ENCODE data around the gene RHOXF1.
"Not testable (repeated sequence)": the region's sequence is repeated elsewhere in the genome, so short reads cannot be mapped to it uniquely, and the experiment has no call there.

RHOXF1 gene, protein sequence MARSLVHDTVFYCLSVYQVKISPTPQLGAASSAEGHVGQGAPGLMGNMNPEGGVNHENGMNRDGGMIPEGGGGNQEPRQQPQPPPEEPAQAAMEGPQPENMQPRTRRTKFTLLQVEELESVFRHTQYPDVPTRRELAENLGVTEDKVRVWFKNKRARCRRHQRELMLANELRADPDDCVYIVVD

DNA sequence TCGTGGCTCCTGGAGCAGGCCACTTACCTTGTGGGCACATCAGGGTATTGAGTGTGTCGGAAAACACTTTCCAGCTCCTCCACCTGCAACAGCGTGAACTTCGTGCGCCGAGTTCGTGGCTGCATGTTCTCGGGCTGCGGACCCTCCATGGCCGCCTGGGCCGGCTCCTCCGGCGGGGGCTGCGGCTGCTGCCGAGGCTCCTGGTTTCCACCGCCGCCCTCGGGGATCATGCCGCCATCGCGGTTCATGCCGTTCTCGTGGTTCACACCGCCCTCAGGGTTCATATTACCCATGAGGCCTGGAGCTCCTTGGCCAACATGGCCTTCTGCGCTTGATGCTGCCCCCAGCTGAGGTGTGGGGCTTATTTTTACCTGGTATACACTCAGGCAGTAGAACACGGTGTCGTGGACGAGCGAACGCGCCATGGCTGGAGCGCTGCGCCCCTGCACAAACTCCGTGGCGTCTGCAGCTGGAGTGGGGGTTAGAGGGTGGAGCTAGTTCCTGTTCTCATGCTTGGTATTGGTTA is at the start of gene RHOXF1:
RHOXF1 (minus strand) TSS at position 476 of the 526 bp plus-strand sequence; CDS start at position 425, 51 bp downstream.
- Histone ChIP-seq H3K9ac (ENCODE audit: low read depth, low read length) (no peak within 1 kb of the TSS), H3K36me3 (ENCODE audit: insufficient read depth, low read depth, low read length) (no peaks in the 10 kb centered on the region), H3K9me3 (ENCODE audit: insufficient read depth, low read depth, low read length) (no peaks in the 10 kb centered on the region), H3K27me3 (ENCODE audit: insufficient read depth, low read length) (no peaks in the 10 kb centered on the region), H3K4me3 (ENCODE audit: low read length) (no peak within 1 kb of the TSS), H3K4me1 (ENCODE audit: insufficient read depth, low read length) (no peaks in the 10 kb centered on the region), H3K27ac (ENCODE audit: low read length) (no peak within 1 kb of the TSS)

- not testable (repeated sequence) for H3K27ac ChIP-seq (ENCODE audit: low read length)
Measured at GRCh38 chrX:120159086-120159485, 43.4 kb upstream of the RHOXF1 start.

GRCh38 chrX:120158313-120158712 is 42.6 kb upstream of the RHOXF1 start, which contains the start of gene RHOXF2:
Gene RHOXF2, plus strand, starts transcription at chrX:120158613. Its CDS starts 138 bp downstream, at chrX:120158751.
- not testable (repeated sequence) for H3K4me1 ChIP-seq (ENCODE audit: insufficient read depth, low read length); H3K27ac ChIP-seq (ENCODE audit: low read length); H3K36me3 ChIP-seq (ENCODE audit: insufficient read depth, low read depth, low read length); H3K9me3 ChIP-seq (ENCODE audit: insufficient read depth, low read depth, low read length); H3K4me3 ChIP-seq (ENCODE audit: low read length); H3K27me3 ChIP-seq (ENCODE audit: insufficient read depth, low read length); H3K9ac ChIP-seq (ENCODE audit: low read depth, low read length)

More at GRCh38 chrX:120159086-120159485, 43.4 kb upstream of the RHOXF1 start:
- H3K4me1 ChIP-seq (ENCODE audit: insufficient read depth, low read length); H3K36me3 ChIP-seq (ENCODE audit: insufficient read depth, low read depth, low read length); H3K27me3 ChIP-seq (ENCODE audit: insufficient read depth, low read length); H3K9ac ChIP-seq (ENCODE audit: low read depth, low read length); H3K4me3 ChIP-seq (ENCODE audit: low read length); H3K9me3 ChIP-seq (ENCODE audit: insufficient read depth, low read depth, low read length): not testable (repeated sequence)

- not testable (repeated sequence) for H3K27me3 ChIP-seq (ENCODE audit: insufficient read depth, low read length); H3K4me1 ChIP-seq (ENCODE audit: insufficient read depth, low read length); H3K9ac ChIP-seq (ENCODE audit: low read depth, low read length); H3K4me3 ChIP-seq (ENCODE audit: low read length); H3K36me3 ChIP-seq (ENCODE audit: insufficient read depth, low read depth, low read length); H3K27ac ChIP-seq (ENCODE audit: low read length)
- peaks cover 11% of the 10 kb centered on the region; the same call in 1 of the 2 replicates for H3K9me3 ChIP-seq (ENCODE audit: insufficient read depth, low read depth, low read length)
Measured at GRCh38 chrX:120150109-120150744, 34.5 kb upstream of the RHOXF1 start.

GRCh38 chrX:120147537-120147936 is 31.8 kb upstream of the RHOXF1 start:
- Histone ChIP-seq H3K27me3 (ENCODE audit: insufficient read depth, low read length) (no peaks in the 10 kb centered on the region), H3K4me1 (ENCODE audit: insufficient read depth, low read length) (no peaks in the 10 kb centered on the region), H3K9me3 (ENCODE audit: insufficient read depth, low read depth, low read length) (peaks cover 11% of the 10 kb centered on the region; the same call in 1 of the 2 replicates), H3K36me3 (ENCODE audit: insufficient read depth, low read depth, low read length) (no peaks in the 10 kb centered on the region), H3K4me3 (ENCODE audit: low read length) (no peak overlapping the region), H3K27ac (ENCODE audit: low read length) (no peak overlapping the region), H3K9ac (ENCODE audit: low read depth, low read length) (no peak overlapping the region)

DNA sequence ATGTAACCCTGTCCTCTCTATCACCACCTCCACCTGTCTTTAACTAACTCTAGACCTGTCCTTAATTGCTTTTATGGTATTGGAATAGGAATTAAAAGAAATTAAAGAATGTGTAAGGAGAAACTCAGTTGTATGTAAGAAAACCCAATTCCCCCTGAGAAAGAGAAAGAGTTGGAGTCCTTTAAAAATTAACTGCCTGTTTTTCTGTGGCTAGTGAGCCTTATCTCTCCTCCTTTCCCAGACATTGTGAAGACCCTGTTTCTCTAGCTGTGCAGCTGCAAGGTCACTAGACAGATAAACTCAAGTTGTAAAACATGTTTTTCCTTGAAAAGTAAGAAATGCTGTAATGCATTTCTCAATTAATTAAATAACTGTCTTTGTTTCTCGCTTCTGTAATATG is 30.6 kb upstream of the RHOXF1 start:
- not testable (repeated sequence) for H3K4me1 ChIP-seq (ENCODE audit: insufficient read depth, low read length); H3K27me3 ChIP-seq (ENCODE audit: insufficient read depth, low read length); H3K36me3 ChIP-seq (ENCODE audit: insufficient read depth, low read depth, low read length); H3K9ac ChIP-seq (ENCODE audit: low read depth, low read length); H3K4me3 ChIP-seq (ENCODE audit: low read length); H3K27ac ChIP-seq (ENCODE audit: low read length)
- H3K9me3 ChIP-seq (ENCODE audit: insufficient read depth, low read depth, low read length): peaks cover 11% of the 10 kb centered on the region; the same call in 1 of the 2 replicates

DNA sequence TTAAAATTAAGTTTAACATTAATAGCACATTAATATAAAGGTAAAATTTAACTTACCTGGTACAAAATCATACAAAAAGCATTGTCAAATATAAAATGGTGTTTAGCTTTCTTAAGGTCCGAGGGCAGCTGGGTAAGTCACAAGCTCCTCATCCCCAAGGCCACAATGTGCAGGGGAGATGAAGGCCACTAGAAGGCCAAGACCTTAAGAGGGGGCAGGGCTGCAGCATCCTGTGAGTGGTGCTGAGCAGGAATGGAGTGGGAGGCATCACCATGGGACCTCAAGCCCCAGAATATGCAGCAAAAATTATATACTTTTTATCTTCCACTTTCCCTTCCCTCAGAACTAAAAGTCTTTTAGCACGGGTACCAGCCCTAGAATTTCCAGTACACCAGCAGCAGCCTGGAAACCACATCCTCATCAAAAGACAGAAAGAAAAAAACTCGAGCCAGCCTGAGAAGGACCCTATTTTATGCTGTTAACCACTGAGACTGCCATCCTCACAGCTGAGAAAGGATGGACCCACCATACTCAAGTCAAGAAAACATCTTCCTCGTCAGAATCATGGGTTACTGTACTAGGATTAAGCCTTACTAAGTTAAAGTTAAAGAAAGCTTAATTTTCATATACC is 29.7 kb upstream of the RHOXF1 start:
- H3K4me3 ChIP-seq (ENCODE audit: low read length): no peak overlapping the region
- no peaks in the 10 kb centered on the region for H3K27me3 ChIP-seq (ENCODE audit: insufficient read depth, low read length)
- H3K9me3 ChIP-seq (ENCODE audit: insufficient read depth, low read depth, low read length): peaks cover 11% of the 10 kb centered on the region; the same call in 1 of the 2 replicates
- H3K27ac ChIP-seq (ENCODE audit: low read length): no peak overlapping the region
- no peak overlapping the region for H3K9ac ChIP-seq (ENCODE audit: low read depth, low read length)
- no peaks in the 10 kb centered on the region for H3K36me3 ChIP-seq (ENCODE audit: insufficient read depth, low read depth, low read length)
- H3K4me1 ChIP-seq (ENCODE audit: insufficient read depth, low read length): no peaks in the 10 kb centered on the region; the same call in 1 of the 2 replicates

GRCh38 chrX:120144178-120144844 is 28.6 kb upstream of the RHOXF1 start:
- Histone ChIP-seq H3K4me1 (ENCODE audit: insufficient read depth, low read length) (peaks cover 4% of the 10 kb centered on the region), H3K27ac (ENCODE audit: low read length) (no peak overlapping the region), H3K9me3 (ENCODE audit: insufficient read depth, low read depth, low read length) (peaks cover 11% of the 10 kb centered on the region; the same call in 1 of the 2 replicates), H3K36me3 (ENCODE audit: insufficient read depth, low read depth, low read length) (no peaks in the 10 kb centered on the region), H3K4me3 (ENCODE audit: low read length) (peak overlapping the region; percentile 49; the same call in 1 of the 2 replicates), H3K9ac (ENCODE audit: low read depth, low read length) (peak overlapping the region; percentile 15; the same call in 1 of the 2 replicates), H3K27me3 (ENCODE audit: insufficient read depth, low read length) (no peaks in the 10 kb centered on the region)

- H3K4me1 ChIP-seq (ENCODE audit: insufficient read depth, low read length): peaks cover 4% of the 10 kb centered on the region
- H3K27ac ChIP-seq (ENCODE audit: low read length): no peak overlapping the region
- H3K27me3 ChIP-seq (ENCODE audit: insufficient read depth, low read length): no peaks in the 10 kb centered on the region
- H3K36me3 ChIP-seq (ENCODE audit: insufficient read depth, low read depth, low read length): no peaks in the 10 kb centered on the region
- peak overlapping the region; percentile 37; the same call in 1 of the 2 replicates for H3K4me3 ChIP-seq (ENCODE audit: low read length)
- peak overlapping the region; percentile 37; the same call in 1 of the 2 replicates for H3K9ac ChIP-seq (ENCODE audit: low read depth, low read length)
- H3K9me3 ChIP-seq (ENCODE audit: insufficient read depth, low read depth, low read length): no peaks in the 10 kb centered on the region
Measured at GRCh38 chrX:120140293-120140981, 24.7 kb upstream of the RHOXF1 start.

DNA sequence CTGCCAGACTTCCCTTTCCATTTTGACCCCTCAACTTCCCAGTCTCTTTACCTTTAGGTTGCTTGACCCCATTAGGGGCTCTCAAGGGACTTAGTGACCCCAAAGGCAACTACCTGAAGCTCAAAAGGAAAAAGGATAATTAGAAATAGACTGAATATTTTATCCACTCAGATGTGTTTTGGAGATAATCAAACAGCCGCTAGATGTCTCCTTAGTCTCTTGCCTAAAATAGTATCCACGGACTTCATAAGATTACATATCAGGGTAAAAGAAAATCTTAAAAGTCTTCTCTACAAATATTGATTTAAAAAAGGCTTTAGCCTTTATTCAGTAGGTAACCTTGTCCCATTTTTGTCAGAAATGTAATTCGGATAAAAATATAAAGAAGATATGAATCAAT is 21.7 kb upstream of the RHOXF1 start:
- H3K9me3 ChIP-seq (ENCODE audit: insufficient read depth, low read depth, low read length): no peaks in the 10 kb centered on the region
- no peaks in the 10 kb centered on the region for H3K27me3 ChIP-seq (ENCODE audit: insufficient read depth, low read length)
- peaks cover 4% of the 10 kb centered on the region for H3K4me1 ChIP-seq (ENCODE audit: insufficient read depth, low read length)
- no peak overlapping the region for H3K9ac ChIP-seq (ENCODE audit: low read depth, low read length)
- no peak overlapping the region for H3K4me3 ChIP-seq (ENCODE audit: low read length)
- no peaks in the 10 kb centered on the region for H3K36me3 ChIP-seq (ENCODE audit: insufficient read depth, low read depth, low read length)
- no peak overlapping the region for H3K27ac ChIP-seq (ENCODE audit: low read length)

GRCh38 chrX:120136840-120137239 is 21.1 kb upstream of the RHOXF1 start:
- H3K36me3 ChIP-seq (ENCODE audit: insufficient read depth, low read depth, low read length): no peaks in the 10 kb centered on the region
- peaks cover 4% of the 10 kb centered on the region for H3K4me1 ChIP-seq (ENCODE audit: insufficient read depth, low read length)
- no peak overlapping the region for H3K9ac ChIP-seq (ENCODE audit: low read depth, low read length)
- H3K9me3 ChIP-seq (ENCODE audit: insufficient read depth, low read depth, low read length): no peaks in the 10 kb centered on the region
- no peak overlapping the region for H3K4me3 ChIP-seq (ENCODE audit: low read length)
- H3K27ac ChIP-seq (ENCODE audit: low read length): no peak overlapping the region
- no peaks in the 10 kb centered on the region for H3K27me3 ChIP-seq (ENCODE audit: insufficient read depth, low read length)

Data from iPS-20b (cell line).